SK-N-SH (cell line): ENCODE measurements around the gene ATF6.
A peak's percentile ranks its signal among the peaks of the same experiment; 100 is the strongest.

ENCODE experiments used
- CHD2 ChIP-seq: fragments of 150-350 bp; IDR thresholded peaks from 2 replicates; pipeline ENCODE4 v1.6.1; 2018; ENCODE audit warnings: low read length; ENCODE audit not compliant: partially characterized antibody
- CTCF ChIP-seq: fragments of 200-600 bp; sonication (generic); IDR thresholded peaks from 2 replicates; pipeline ENCODE4 v1.6.1; 2017; ENCODE audit warnings: antibody characterized with exemption, mild to moderate bottlenecking, moderate library complexity
- EP300 ChIP-seq, 2 experiments: IDR thresholded peaks; 2 replicates each; pipeline versions ENCODE4 v1.4.0 to v1.6.1; 2012; ENCODE audit warnings: borderline replicate concordance in 1 of 2, low read depth in 1 of 2, low read length in 1 of 2
- FOXJ3 ChIP-seq: sonication (generic); formaldehyde crosslinking; IDR thresholded peaks from 2 replicates; pipeline ENCODE4 v1.5.1; 2020; ENCODE audit warnings: mild to moderate bottlenecking, missing genetic modification reagents
- GABPA ChIP-seq: IDR thresholded peaks from 2 replicates; pipeline ENCODE4 v1.4.0; 2012; ENCODE audit warnings: low read depth, mild to moderate bottlenecking
- NFIC ChIP-seq: IDR thresholded peaks from 2 replicates; pipeline ENCODE4 v1.4.0; 2012; ENCODE audit warnings: borderline replicate concordance
- NRF1 ChIP-seq: IDR thresholded peaks from 2 replicates; pipeline ENCODE4 v1.6.1; 2012; ENCODE audit warnings: low read depth, mild to moderate bottlenecking, low read length
- POLR2AphosphoS5 ChIP-seq: IDR thresholded peaks from 2 replicates; pipeline ENCODE4 v1.6.1; 2012; ENCODE audit warnings: low read depth, low read length
- TAF1 ChIP-seq: IDR thresholded peaks from 2 replicates; pipeline ENCODE4 v1.6.1; 2012; ENCODE audit warnings: low read depth, mild to moderate bottlenecking, low read length, moderate library complexity, borderline replicate concordance
- TEAD4 ChIP-seq: IDR thresholded peaks from 2 replicates; pipeline ENCODE4 v1.4.0; 2012; ENCODE audit warnings: mild to moderate bottlenecking, borderline replicate concordance; ENCODE audit not compliant: insufficient read depth
- YY1 ChIP-seq: IDR thresholded peaks from 2 replicates; pipeline ENCODE4 v1.4.0; 2012; ENCODE audit warnings: low read depth, mild to moderate bottlenecking
- TF ChIP-seq, protein P1 (sequence below): IDR thresholded peaks from 2 replicates; pipeline ENCODE4 v1.6.1; 2012; ENCODE audit warnings: mild to moderate bottlenecking, low read depth, low read length, moderate library complexity

- TF ChIP-seq FOXJ3 (CRISPR knock-in tag): no peak
- TF ChIP-seq POLR2AphosphoS5: peak; percentile 71; the same call in 1 of the 2 replicates
- no peak for TF ChIP-seq YY1
- no peak for TF ChIP-seq EP300 (IDR thresholded peaks at IDR 0.05; ENCODE audit: borderline replicate concordance in 1 of 2, low read depth in 1 of 2, low read length in 1 of 2)
- TF ChIP-seq, protein P1, sequence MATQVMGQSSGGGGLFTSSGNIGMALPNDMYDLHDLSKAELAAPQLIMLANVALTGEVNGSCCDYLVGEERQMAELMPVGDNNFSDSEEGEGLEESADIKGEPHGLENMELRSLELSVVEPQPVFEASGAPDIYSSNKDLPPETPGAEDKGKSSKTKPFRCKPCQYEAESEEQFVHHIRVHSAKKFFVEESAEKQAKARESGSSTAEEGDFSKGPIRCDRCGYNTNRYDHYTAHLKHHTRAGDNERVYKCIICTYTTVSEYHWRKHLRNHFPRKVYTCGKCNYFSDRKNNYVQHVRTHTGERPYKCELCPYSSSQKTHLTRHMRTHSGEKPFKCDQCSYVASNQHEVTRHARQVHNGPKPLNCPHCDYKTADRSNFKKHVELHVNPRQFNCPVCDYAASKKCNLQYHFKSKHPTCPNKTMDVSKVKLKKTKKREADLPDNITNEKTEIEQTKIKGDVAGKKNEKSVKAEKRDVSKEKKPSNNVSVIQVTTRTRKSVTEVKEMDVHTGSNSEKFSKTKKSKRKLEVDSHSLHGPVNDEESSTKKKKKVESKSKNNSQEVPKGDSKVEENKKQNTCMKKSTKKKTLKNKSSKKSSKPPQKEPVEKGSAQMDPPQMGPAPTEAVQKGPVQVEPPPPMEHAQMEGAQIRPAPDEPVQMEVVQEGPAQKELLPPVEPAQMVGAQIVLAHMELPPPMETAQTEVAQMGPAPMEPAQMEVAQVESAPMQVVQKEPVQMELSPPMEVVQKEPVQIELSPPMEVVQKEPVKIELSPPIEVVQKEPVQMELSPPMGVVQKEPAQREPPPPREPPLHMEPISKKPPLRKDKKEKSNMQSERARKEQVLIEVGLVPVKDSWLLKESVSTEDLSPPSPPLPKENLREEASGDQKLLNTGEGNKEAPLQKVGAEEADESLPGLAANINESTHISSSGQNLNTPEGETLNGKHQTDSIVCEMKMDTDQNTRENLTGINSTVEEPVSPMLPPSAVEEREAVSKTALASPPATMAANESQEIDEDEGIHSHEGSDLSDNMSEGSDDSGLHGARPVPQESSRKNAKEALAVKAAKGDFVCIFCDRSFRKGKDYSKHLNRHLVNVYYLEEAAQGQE: peak; percentile 64; the same call in 1 of the 2 replicates
- peak; percentile 13; the same call in 1 of the 2 replicates for TF ChIP-seq TAF1
- peak; percentile 59 for TF ChIP-seq CHD2
- no peak for TF ChIP-seq CTCF
- 0 out of 2 replicates have a peak, but pooled peaks have one; percentile 11 for TF ChIP-seq TEAD4
- TF ChIP-seq NFIC: no peak
- TF ChIP-seq NRF1: no peak
- TF ChIP-seq GABPA: no peak; the same call in 1 of the 2 replicates
Observed at GRCh38 chr1:161726473-161727255, 39.5 kb upstream of the ATF6 start.
